Measurements from ENCODE around the gene STX7. TPM values are rescaled to one million over a fixed set of nuclear protein-coding genes. Genes with fewer than 3 reads are reported as not detected.

STX7 gene
- polyA plus RNA-seq, 2 of the 4 experiments (the other 2 are of a cell fraction): 19.2 to 29.5 TPM

DNA sequence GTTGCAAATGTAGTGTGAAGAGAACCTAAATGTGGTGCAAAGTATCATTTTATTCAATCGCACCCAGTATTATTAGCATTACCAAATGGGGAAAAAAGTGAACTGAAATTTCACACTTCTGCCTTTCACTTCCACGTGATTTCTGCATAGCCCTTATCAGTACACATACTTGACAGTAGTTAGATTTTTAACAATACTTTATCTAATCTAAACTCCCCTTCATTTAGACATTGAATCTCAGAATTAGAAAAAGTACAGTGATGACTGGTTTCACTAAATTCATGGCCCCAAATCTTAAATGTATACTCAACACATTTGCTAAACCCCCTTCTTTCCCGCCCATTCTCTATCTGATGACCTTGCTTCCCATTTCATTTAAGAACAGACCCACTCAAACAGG is 14.3 kb downstream of the STX7 start (continued):
- TF ChIP-seq, protein P1, sequence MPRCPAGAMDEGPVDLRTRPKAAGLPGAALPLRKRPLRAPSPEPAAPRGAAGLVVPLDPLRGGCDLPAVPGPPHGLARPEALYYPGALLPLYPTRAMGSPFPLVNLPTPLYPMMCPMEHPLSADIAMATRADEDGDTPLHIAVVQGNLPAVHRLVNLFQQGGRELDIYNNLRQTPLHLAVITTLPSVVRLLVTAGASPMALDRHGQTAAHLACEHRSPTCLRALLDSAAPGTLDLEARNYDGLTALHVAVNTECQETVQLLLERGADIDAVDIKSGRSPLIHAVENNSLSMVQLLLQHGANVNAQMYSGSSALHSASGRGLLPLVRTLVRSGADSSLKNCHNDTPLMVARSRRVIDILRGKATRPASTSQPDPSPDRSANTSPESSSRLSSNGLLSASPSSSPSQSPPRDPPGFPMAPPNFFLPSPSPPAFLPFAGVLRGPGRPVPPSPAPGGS (IDR thresholded peaks at IDR 0.05): no peak

DNA sequence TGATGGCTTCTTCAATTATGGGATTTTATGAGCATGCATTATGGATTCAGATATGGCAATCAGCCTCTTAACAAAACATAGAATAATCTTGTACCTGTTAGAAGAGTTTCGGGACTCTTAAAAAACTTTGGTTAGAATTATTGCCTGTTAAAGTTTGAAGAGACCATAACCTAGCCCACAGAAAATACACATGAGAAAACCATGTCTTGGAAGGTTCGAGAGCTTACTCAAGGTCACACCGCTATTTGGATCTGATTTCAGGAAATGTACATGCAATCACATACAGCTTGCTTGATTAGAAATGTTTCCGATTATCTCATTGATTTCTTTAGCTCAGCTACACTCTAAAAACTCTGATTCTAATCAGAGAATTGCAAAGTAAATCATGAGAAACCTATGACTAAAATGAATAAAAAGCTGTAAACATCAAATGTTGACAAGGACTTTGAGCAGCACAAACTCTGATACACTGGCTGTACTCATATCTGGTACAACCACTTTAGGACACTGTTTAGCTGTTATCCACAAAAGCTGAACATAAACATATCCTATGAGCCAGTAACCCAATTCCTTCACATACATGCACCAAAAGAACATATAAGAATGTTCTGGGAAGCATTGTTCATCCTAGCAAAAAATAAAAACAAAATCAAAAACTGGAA is 16.3 kb downstream of the STX7 start:
- POLR2A ChIA-PET: no interaction called here
- Histone ChIP-seq H3K4me1 (no peaks in the 10 kb centered on the region), H3K27ac (no peak overlapping the region), H3K4me3 (no peak overlapping the region), H3K9me3 (no peaks in the 10 kb centered on the region), H3K4me2 (no peak overlapping the region)
- no peak for FAIRE-seq
- WGBS (ENCODE audit: missing lambda C conversion rate): 78% methylated on average over 4 of the region's 4 CpGs
- CTCF ChIA-PET: interaction anchor here (0.8 to 4.5 kb wide), 4 partner anchors 12 to 217 kb away, joined by 4 to 16 read pairs (median 4); no protein-coding TSS in a partner anchor
- TF ChIP-seq CBX8 (IDR thresholded peaks at IDR 0.05): no peak
- no peak for TF ChIP-seq HDAC2 (IDR thresholded peaks at IDR 0.05)
- no peak for TF ChIP-seq HOXB13 (CRISPR knock-in tag; IDR thresholded peaks at IDR 0.05; ENCODE audit: low read depth)
- TF ChIP-seq ZNF302 (CRISPR knock-in tag; IDR thresholded peaks at IDR 0.05): no peak
- TF ChIP-seq, protein P2, sequence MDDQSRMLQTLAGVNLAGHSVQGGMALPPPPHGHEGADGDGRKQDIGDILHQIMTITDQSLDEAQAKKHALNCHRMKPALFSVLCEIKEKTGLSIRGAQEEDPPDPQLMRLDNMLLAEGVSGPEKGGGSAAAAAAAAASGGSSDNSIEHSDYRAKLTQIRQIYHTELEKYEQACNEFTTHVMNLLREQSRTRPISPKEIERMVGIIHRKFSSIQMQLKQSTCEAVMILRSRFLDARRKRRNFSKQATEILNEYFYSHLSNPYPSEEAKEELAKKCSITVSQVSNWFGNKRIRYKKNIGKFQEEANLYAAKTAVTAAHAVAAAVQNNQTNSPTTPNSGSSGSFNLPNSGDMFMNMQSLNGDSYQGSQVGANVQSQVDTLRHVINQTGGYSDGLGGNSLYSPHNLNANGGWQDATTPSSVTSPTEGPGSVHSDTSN (IDR thresholded peaks at IDR 0.05): no peak
- TF ChIP-seq ZFP36 (IDR thresholded peaks at IDR 0.05; ENCODE audit: borderline replicate concordance, partially characterized antibody): no peak
- TF ChIP-seq, protein P3, sequence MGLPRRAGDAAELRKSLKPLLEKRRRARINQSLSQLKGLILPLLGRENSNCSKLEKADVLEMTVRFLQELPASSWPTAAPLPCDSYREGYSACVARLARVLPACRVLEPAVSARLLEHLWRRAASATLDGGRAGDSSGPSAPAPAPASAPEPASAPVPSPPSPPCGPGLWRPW (IDR thresholded peaks at IDR 0.05): no peak
- TF ChIP-seq GATA3 (IDR thresholded peaks at IDR 0.05; ENCODE audit: borderline replicate concordance): no peak
- TF ChIP-seq CHD2 (IDR thresholded peaks at IDR 0.05; ENCODE audit: low read length, partially characterized antibody): no peak
- DNase-seq (ENCODE audit: low read depth in 1 of 2, low spot score in 1 of 2): no peak
- ATAC-seq: no peak

DNA sequence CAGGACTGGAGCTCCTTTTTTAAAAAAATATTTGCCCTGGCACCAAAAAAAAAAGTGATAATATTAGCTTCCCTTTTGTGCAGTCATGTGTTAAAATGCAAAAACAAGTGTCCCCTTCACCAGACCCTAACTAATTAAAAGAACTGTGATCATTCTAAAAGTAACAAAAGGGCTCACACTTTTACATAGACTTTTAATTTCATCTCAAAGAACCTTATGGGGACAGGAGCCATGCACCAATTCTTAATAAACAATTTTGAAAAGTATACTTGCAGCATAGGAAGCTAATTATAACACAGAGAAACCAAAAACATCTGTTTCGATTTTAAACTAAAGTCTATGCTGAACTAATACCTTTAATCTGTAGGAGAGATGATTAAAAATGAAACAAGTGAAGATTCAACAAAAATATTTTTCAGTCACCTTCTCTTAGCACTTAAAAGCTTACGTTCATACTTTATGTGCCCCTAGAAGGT is 17.3 kb downstream of the STX7 start:
- H3K4me2 ChIP-seq: no peak overlapping the region
- no peak for TF ChIP-seq TP53 (CRISPR knock-in tag; IDR thresholded peaks at IDR 0.05)
- TF ChIP-seq ZFP36 (IDR thresholded peaks at IDR 0.05; ENCODE audit: borderline replicate concordance, partially characterized antibody): no peak
- no peak overlapping the region for H3K4me3 ChIP-seq
- no peak for ATAC-seq
- CTCF ChIA-PET: interaction anchor here (1.4 to 4.5 kb wide), 3 partner anchors 11 to 216 kb away, joined by 4 to 16 read pairs (median 5); no protein-coding TSS in a partner anchor
- H3K4me1 ChIP-seq: no peaks in the 10 kb centered on the region
- DNase-seq (ENCODE audit: low read depth in 1 of 2, low spot score in 1 of 2): no peak
- no peak for FAIRE-seq
- H3K27ac ChIP-seq: no peak overlapping the region
- POLR2A ChIA-PET: no interaction called here
- no peaks in the 10 kb centered on the region for H3K9me3 ChIP-seq
- 77% methylated on average over 2 of the region's 2 CpGs for WGBS (ENCODE audit: missing lambda C conversion rate)

DNA sequence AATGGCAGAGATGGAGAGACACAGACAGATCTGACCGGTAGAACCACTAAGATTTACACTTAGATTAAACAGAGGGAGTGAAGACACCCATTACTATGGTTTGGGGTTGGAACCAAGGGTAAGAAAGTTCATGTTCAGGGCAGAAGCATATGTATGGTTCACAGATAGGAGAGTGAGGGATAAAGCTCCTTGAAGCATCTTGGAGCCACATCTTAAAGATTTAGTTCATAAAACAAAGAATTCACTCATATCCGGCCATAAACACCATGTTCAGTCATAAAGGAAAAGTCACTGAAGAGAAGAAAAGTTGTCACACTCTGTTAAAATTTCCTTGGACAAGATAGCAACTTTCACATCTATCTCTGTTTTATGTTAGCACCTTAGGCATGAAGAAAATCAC is 18.0 kb downstream of the STX7 start:
- Histone ChIP-seq H3K4me1 (no peaks in the 10 kb centered on the region), H3K4me3 (no peak overlapping the region), H3K27ac (no peak overlapping the region), H3K4me2 (no peak overlapping the region), H3K9me3 (no peaks in the 10 kb centered on the region)
- TF ChIP-seq ZC3H11A (IDR thresholded peaks at IDR 0.05): no peak
- no peak for TF ChIP-seq HOXA7 (CRISPR knock-in tag; IDR thresholded peaks at IDR 0.05)
- TF ChIP-seq BHLHE40 (IDR thresholded peaks at IDR 0.05; ENCODE audit: low read depth, low read length): no peak
- TF ChIP-seq HEYL (CRISPR knock-in tag; IDR thresholded peaks at IDR 0.05): no peak
- TF ChIP-seq MAFK (IDR thresholded peaks at IDR 0.05; ENCODE audit: partially characterized antibody): no peak
- TF ChIP-seq RFX5 (IDR thresholded peaks at IDR 0.05): no peak
- TF ChIP-seq, protein P4, sequence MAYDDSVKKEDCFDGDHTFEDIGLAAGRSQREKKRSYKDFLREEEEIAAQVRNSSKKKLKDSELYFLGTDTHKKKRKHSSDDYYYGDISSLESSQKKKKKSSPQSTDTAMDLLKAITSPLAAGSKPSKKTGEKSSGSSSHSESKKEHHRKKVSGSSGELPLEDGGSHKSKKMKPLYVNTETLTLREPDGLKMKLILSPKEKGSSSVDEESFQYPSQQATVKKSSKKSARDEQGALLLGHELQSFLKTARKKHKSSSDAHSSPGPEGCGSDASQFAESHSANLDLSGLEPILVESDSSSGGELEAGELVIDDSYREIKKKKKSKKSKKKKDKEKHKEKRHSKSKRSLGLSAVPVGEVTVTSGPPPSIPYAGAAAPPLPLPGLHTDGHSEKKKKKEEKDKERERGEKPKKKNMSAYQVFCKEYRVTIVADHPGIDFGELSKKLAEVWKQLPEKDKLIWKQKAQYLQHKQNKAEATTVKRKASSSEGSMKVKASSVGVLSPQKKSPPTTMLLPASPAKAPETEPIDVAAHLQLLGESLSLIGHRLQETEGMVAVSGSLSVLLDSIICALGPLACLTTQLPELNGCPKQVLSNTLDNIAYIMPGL (CRISPR knock-in tag; IDR thresholded peaks at IDR 0.05; ENCODE audit: borderline replicate concordance): no peak
- TF ChIP-seq KDM5A (IDR thresholded peaks at IDR 0.05): no peak
- no peak for TF ChIP-seq RARB (CRISPR knock-in tag; IDR thresholded peaks at IDR 0.05)
- no peak for TF ChIP-seq CBX8 (IDR thresholded peaks at IDR 0.05)
- TF ChIP-seq ZFP36 (IDR thresholded peaks at IDR 0.05; ENCODE audit: borderline replicate concordance, partially characterized antibody): no peak
- TF ChIP-seq ZSCAN20 (CRISPR knock-in tag; IDR thresholded peaks at IDR 0.05): no peak
- TF ChIP-seq EHMT2 (IDR thresholded peaks at IDR 0.05; ENCODE audit: low read depth): no peak
- TF ChIP-seq, protein P5, sequence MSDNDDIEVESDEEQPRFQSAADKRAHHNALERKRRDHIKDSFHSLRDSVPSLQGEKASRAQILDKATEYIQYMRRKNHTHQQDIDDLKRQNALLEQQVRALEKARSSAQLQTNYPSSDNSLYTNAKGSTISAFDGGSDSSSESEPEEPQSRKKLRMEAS (IDR thresholded peaks at IDR 0.05): no peak
- no peak for TF ChIP-seq CBX2 (IDR thresholded peaks at IDR 0.05; ENCODE audit: borderline replicate concordance, low read depth)
- TF ChIP-seq, protein P6, sequence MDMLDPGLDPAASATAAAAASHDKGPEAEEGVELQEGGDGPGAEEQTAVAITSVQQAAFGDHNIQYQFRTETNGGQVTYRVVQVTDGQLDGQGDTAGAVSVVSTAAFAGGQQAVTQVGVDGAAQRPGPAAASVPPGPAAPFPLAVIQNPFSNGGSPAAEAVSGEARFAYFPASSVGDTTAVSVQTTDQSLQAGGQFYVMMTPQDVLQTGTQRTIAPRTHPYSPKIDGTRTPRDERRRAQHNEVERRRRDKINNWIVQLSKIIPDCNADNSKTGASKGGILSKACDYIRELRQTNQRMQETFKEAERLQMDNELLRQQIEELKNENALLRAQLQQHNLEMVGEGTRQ (IDR thresholded peaks at IDR 0.05): no peak
- no peak for TF ChIP-seq KDM1A (IDR thresholded peaks at IDR 0.05; ENCODE audit: low read depth)
- TF ChIP-seq FOXS1 (CRISPR knock-in tag; IDR thresholded peaks at IDR 0.05): no peak
- ATAC-seq (no peak), FAIRE-seq (no peak), DNase-seq (ENCODE audit: low read depth in 1 of 2, low spot score in 1 of 2) (no peak)
- 95% methylated on average over 2 of the region's 2 CpGs for WGBS (ENCODE audit: missing lambda C conversion rate)
- POLR2A ChIA-PET: no interaction called here
- CTCF ChIA-PET: interaction anchor here (0.7 to 4.5 kb wide), 4 partner anchors 9 to 216 kb away, joined by 3 to 16 read pairs (median 4); no protein-coding TSS in a partner anchor

Data from A549 (cell line).